ENCODE results near the gene PLD4. TPM values are rescaled to one million over a fixed set of nuclear protein-coding genes. Genes with fewer than 3 reads are reported as not detected.

Gene PLD4
- total RNA-seq, 1 experiment from 2014 or later: not detected

DNA sequence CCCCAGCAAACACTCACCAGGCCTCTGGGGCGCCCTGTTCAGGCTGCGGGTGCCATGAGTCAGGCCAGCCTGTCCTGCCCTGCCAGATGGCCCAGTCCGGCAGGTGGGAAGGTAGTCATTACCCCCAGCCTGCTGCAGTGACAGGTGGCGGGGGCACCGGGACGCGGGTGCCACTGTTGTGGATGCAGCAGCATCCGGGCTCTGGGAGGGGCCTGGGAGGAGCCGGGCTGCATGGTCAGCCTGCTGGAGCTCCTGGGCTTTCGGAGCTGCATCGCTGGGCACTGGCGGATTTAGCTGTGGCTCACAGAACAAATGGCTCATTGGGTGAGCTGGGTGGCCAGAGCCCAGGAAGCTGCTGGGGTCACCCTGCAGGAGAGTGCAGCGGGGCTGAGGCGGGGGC lies 46.1 kb upstream of the PLD4 start:
- H3K4me2 ChIP-seq: no peak overlapping the region
- no peaks in the 10 kb centered on the region for H3K9me3 ChIP-seq (ENCODE audit: insufficient read depth, low read depth)
- no peak for TF ChIP-seq EZH2 (IDR thresholded peaks at IDR 0.05; ENCODE audit: low read depth)
- TF ChIP-seq, protein P1, sequence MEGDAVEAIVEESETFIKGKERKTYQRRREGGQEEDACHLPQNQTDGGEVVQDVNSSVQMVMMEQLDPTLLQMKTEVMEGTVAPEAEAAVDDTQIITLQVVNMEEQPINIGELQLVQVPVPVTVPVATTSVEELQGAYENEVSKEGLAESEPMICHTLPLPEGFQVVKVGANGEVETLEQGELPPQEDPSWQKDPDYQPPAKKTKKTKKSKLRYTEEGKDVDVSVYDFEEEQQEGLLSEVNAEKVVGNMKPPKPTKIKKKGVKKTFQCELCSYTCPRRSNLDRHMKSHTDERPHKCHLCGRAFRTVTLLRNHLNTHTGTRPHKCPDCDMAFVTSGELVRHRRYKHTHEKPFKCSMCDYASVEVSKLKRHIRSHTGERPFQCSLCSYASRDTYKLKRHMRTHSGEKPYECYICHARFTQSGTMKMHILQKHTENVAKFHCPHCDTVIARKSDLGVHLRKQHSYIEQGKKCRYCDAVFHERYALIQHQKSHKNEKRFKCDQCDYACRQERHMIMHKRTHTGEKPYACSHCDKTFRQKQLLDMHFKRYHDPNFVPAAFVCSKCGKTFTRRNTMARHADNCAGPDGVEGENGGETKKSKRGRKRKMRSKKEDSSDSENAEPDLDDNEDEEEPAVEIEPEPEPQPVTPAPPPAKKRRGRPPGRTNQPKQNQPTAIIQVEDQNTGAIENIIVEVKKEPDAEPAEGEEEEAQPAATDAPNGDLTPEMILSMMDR (conservative IDR thresholded peaks at IDR 0.05): no peak
- H3K9me2 ChIP-seq (ENCODE audit: insufficient read depth): no peaks in the 10 kb centered on the region
- H3K4me3 ChIP-seq: no peak overlapping the region
- no peak overlapping the region for H3K27ac ChIP-seq
- CTCF ChIA-PET: no interaction called here
- no peak for DNase-seq
- POLR2A ChIA-PET (ENCODE audit: unreplicated experiment): no interaction called here
- no TSS peak for BruUV-seq (replicated peaks)
- 0 out of 2 replicates have a peak, but pooled peaks cover 7% of the 10 kb centered on the region for H3K79me2 ChIP-seq (ENCODE audit: low read depth)
- no peak overlapping the region for H2AFZ ChIP-seq
- intact Hi-C loops (cut with micrococcal nuclease; ENCODE audit: unreplicated experiment): no loop called here
- H3K27me3 ChIP-seq (ENCODE audit: insufficient read depth, low read depth): no peaks in the 10 kb centered on the region
- peaks cover 8% of the 10 kb centered on the region; the same call in 1 of the 2 replicates for H3F3A ChIP-seq (ENCODE audit: insufficient read depth, low read depth)
- peaks cover 39% of the 10 kb centered on the region for H4K20me1 ChIP-seq (ENCODE audit: insufficient read depth)
- H3K36me3 ChIP-seq (ENCODE audit: low read depth): no peaks in the 10 kb centered on the region; the same call in 1 of the 2 replicates
- peaks cover 7% of the 10 kb centered on the region for H3K4me1 ChIP-seq (replicated peaks; ENCODE audit: insufficient read depth)

DNA sequence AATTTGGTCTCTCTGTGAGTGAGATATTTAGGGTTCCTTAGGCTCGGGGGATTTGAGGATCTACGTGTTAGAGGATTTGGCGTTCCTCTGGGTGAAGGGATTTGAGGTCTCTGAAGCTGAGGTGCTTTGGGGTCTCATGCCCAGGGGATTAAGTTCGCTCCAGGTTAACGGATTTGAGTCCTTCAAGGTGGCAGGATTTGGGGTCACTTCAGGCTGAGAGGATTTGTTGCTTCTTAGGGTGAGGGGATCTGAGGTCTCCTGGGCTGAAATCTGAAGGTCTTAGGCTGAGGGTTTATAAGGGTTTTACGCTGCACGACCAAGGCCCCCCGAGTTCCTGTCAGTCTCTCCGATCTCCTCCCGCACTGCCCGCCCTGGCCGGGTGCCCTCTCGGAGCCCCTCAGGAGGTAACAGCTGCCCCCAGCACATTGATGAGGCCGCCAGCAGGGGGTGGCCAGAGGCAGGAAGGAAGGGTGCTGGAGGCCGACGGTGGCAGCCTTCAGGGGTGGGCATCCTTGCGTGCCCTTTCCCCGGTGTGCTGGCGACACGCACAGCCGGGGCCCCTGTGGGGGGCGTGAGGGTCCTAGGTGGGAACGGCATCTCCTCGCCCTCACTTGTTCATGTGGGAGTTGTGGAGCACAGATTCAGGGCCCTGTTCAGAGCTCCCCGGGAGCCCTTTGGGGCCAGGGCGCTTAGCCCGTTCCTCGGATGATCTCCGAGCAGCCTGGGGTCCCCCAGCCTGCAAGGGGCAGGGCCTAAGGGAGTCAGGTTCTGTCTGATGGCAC lies 45.3 kb upstream of the PLD4 start:
- DNase-seq: no peak
- no peaks in the 10 kb centered on the region for H3K9me3 ChIP-seq (ENCODE audit: insufficient read depth, low read depth)
- no peaks in the 10 kb centered on the region for H3K9me2 ChIP-seq (ENCODE audit: insufficient read depth)
- CTCF ChIA-PET: no interaction called here
- H3K4me3 ChIP-seq: no peak overlapping the region
- H3K4me1 ChIP-seq (replicated peaks; ENCODE audit: insufficient read depth): peaks cover 7% of the 10 kb centered on the region
- no TSS peak for BruUV-seq (replicated peaks)
- H3K36me3 ChIP-seq (ENCODE audit: low read depth): no peaks in the 10 kb centered on the region; the same call in 1 of the 2 replicates
- no peak overlapping the region for H2AFZ ChIP-seq
- H4K20me1 ChIP-seq (ENCODE audit: insufficient read depth): peaks cover 31% of the 10 kb centered on the region
- no peak for TF ChIP-seq EZH2 (IDR thresholded peaks at IDR 0.05; ENCODE audit: low read depth)
- TF ChIP-seq, protein P1 (conservative IDR thresholded peaks at IDR 0.05): no peak
- H3K27ac ChIP-seq: no peak overlapping the region
- 0 out of 2 replicates have a peak, but pooled peaks cover 3% of the 10 kb centered on the region for H3K79me2 ChIP-seq (ENCODE audit: low read depth)
- H3K4me2 ChIP-seq: no peak overlapping the region
- POLR2A ChIA-PET (ENCODE audit: unreplicated experiment): no interaction called here
- H3K27me3 ChIP-seq (ENCODE audit: insufficient read depth, low read depth): no peaks in the 10 kb centered on the region
- H3F3A ChIP-seq (ENCODE audit: insufficient read depth, low read depth): peaks cover 8% of the 10 kb centered on the region; the same call in 1 of the 2 replicates
- intact Hi-C loops (cut with micrococcal nuclease; ENCODE audit: unreplicated experiment): no loop called here

DNA sequence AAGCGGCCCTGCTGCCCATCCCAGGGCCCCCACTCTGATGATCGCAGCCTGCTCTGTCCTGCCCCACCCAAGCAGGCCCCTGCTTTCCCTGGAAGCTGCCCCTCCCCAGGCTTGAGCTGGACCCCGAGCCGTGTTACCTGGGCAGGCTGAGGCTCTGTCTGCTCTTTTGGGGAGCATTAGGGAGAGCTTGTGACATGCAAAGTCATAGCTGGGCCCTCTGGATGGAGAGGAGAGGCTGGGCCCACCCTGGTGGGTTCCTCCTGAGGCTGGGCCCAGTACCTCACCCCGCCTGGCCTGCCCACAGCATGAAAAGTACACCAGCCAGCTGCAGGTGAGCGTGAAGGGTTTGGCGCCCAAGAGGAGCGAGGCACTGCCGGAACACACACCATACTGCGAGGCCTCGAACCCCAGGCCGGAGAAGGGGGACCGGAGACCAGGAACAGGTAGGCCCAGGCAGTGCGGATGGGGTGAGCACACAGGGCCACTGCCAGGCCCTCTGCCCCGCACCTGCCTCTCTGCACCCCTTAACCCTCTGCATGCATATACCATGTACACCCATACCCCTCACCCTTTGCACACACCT lies 44.6 kb upstream of the PLD4 start:
- ChIA-PET POLR2A (ENCODE audit: unreplicated experiment) (no interaction called here), CTCF (no interaction called here)
- peaks cover 7% of the 10 kb centered on the region for H3K4me1 ChIP-seq (replicated peaks; ENCODE audit: insufficient read depth)
- no peak overlapping the region for H2AFZ ChIP-seq
- H3F3A ChIP-seq (ENCODE audit: insufficient read depth, low read depth): peaks cover 8% of the 10 kb centered on the region; the same call in 1 of the 2 replicates
- TF ChIP-seq, protein P1 (conservative IDR thresholded peaks at IDR 0.05): no peak
- no peak for TF ChIP-seq EZH2 (IDR thresholded peaks at IDR 0.05; ENCODE audit: low read depth)
- H3K9me3 ChIP-seq (ENCODE audit: insufficient read depth, low read depth): no peaks in the 10 kb centered on the region
- no peak overlapping the region for H3K4me2 ChIP-seq
- no peak for DNase-seq
- H3K4me3 ChIP-seq: no peak overlapping the region
- peaks cover 28% of the 10 kb centered on the region for H4K20me1 ChIP-seq (ENCODE audit: insufficient read depth)
- no peaks in the 10 kb centered on the region for H3K9me2 ChIP-seq (ENCODE audit: insufficient read depth)
- intact Hi-C loops (cut with micrococcal nuclease; ENCODE audit: unreplicated experiment): no loop called here
- no peaks in the 10 kb centered on the region for H3K27me3 ChIP-seq (ENCODE audit: insufficient read depth, low read depth)
- 0 out of 2 replicates have a peak, but pooled peaks cover 3% of the 10 kb centered on the region for H3K79me2 ChIP-seq (ENCODE audit: low read depth)
- no peaks in the 10 kb centered on the region; the same call in 1 of the 2 replicates for H3K36me3 ChIP-seq (ENCODE audit: low read depth)
- H3K27ac ChIP-seq: no peak overlapping the region
- no TSS peak for BruUV-seq (replicated peaks)

All from PC-9 (cell line).